OCI-LY7 (cell line): Measurements from ENCODE around the gene PSMA7. TPM values are rescaled to one million over a fixed set of nuclear protein-coding genes. Genes with fewer than 3 reads are reported as not detected.

Experiments
- BruUV-seq: library from RNA; stranded (reverse); fragments of 400-500 nt; replicated peaks from 2 replicates; lab custom pipeline; 2021; lab: Mats Ljungman, UMichigan
- CTCF ChIA-PET: fragments of 300-600 bp; sonication (Branson Sonifier 250); formaldehyde crosslinking; loops from one replicate; lab custom pipeline; 2022; ENCODE audit warnings: antibody characterized with exemption; ENCODE audit not compliant: unreplicated experiment; lab: Charles Lee
- POLR2A ChIA-PET: fragments of 300-600 bp; sonication (Branson Sonifier 250); formaldehyde crosslinking; loops from one replicate; lab custom pipeline; 2022; ENCODE audit warnings: antibody characterized with exemption; lab: Charles Lee
- DNase-seq: peaks from one replicate; pipeline ENCODE4 v3.0.0-alpha.2; 2015; ENCODE audit warnings: low spot score
- H2AFZ ChIP-seq: fragments of 200-600 bp; sonication (generic), shearing (Covaris generic); 2 replicates; pipeline ENCODE4 v1.6.1; 2014; ENCODE audit warnings: mild to moderate bottlenecking, antibody characterized with exemption, low read length, moderate library complexity
- H3K27ac ChIP-seq: fragments of 200-600 bp; sonication (generic); 2 replicates; pipeline ENCODE4 v1.5.1; 2014; ENCODE audit warnings: mixed run types, low read depth, mild to moderate bottlenecking, moderate library complexity, low read length, inconsistent platforms; ENCODE audit not compliant: poor library complexity, severe bottlenecking
- H3K36me3 ChIP-seq: fragments of 200-600 bp; sonication (generic); 2 replicates; pipeline ENCODE4 v1.6.1; 2014; ENCODE audit warnings: mild to moderate bottlenecking, antibody characterized with exemption, low read length, moderate library complexity, mixed read lengths; ENCODE audit not compliant: insufficient read depth
- H3K4me1 ChIP-seq: fragments of 200-600 bp; sonication (generic); 2 replicates; pipeline ENCODE4 v1.5.1; 2014; ENCODE audit warnings: mild to moderate bottlenecking, low read length; ENCODE audit not compliant: insufficient read depth, poor library complexity, severe bottlenecking
- H3K4me2 ChIP-seq: fragments of 200-600 bp; sonication (generic); 2 replicates; pipeline ENCODE4 v1.6.1; 2014; ENCODE audit warnings: mild to moderate bottlenecking, low read length
- H3K4me3 ChIP-seq: fragments of 200-600 bp; sonication (generic); 2 replicates; pipeline ENCODE4 v1.5.1; 2014; ENCODE audit warnings: mild to moderate bottlenecking, low read depth, low read length; ENCODE audit not compliant: poor library complexity, severe bottlenecking
- H3K79me2 ChIP-seq: fragments of 200-600 bp; sonication (generic); 2 replicates; pipeline ENCODE4 v1.6.1; 2016; ENCODE audit warnings: low read depth, mild to moderate bottlenecking, low read length, moderate library complexity, mixed read lengths; ENCODE audit not compliant: insufficient read depth
- H3K9me2 ChIP-seq: fragments of 200-600 bp; sonication (generic); 2 replicates; pipeline ENCODE4 v1.6.1; 2016; ENCODE audit warnings: mild to moderate bottlenecking, low read length, mixed read lengths; ENCODE audit not compliant: insufficient read depth
- H3K9me3 ChIP-seq: fragments of 200-600 bp; sonication (generic); 2 replicates; pipeline ENCODE4 v1.6.1; 2014; ENCODE audit warnings: mild to moderate bottlenecking, mixed run types, low read length, mixed read lengths
- H4K20me1 ChIP-seq: fragments of 200-600 bp; sonication (generic); 2 replicates; pipeline ENCODE4 v1.6.1; 2014; ENCODE audit warnings: mild to moderate bottlenecking, antibody characterized with exemption, low read length, moderate library complexity, mixed read lengths; ENCODE audit not compliant: insufficient read depth
- EZH2phosphoT487 ChIP-seq: fragments of 200-600 bp; sonication (generic); IDR thresholded peaks from 2 replicates; pipeline ENCODE4 v1.6.1; 2018; ENCODE audit warnings: low read depth, borderline replicate concordance, mild to moderate bottlenecking, mixed run types, antibody characterized with exemption, low read length, moderate library complexity, mixed read lengths
- intact Hi-C: fragments of 100-400 bp; cut with micrococcal nuclease; formaldehyde crosslinking; loops from one replicate; pipeline ENCODE4 v1.10.0; 2022; ENCODE audit not compliant: unreplicated experiment
- total RNA-seq, 2 experiments: library from RNA; depleted of rRNA in 1 of 2; stranded (reverse); fragments of >200 nt in 1 of 2; shearing (Covaris generic) in 1 of 2; gene quantifications; 2 replicates each; pipeline ENCODE4 v1.2.3, GENCODE V29; 2014 to 2022
- TF ChIP-seq, protein P1 (sequence below): fragments of 200-600 bp; sonication (generic); conservative IDR thresholded peaks from 2 replicates; pipeline ENCODE4 v1.5.1; 2014; ENCODE audit warnings: mild to moderate bottlenecking, antibody characterized with exemption, low read length, moderate library complexity, mixed read lengths

The PSMA7 gene
- total RNA-seq, 2 experiments from 2014 or later, result 247 to 266 TPM

DNA sequence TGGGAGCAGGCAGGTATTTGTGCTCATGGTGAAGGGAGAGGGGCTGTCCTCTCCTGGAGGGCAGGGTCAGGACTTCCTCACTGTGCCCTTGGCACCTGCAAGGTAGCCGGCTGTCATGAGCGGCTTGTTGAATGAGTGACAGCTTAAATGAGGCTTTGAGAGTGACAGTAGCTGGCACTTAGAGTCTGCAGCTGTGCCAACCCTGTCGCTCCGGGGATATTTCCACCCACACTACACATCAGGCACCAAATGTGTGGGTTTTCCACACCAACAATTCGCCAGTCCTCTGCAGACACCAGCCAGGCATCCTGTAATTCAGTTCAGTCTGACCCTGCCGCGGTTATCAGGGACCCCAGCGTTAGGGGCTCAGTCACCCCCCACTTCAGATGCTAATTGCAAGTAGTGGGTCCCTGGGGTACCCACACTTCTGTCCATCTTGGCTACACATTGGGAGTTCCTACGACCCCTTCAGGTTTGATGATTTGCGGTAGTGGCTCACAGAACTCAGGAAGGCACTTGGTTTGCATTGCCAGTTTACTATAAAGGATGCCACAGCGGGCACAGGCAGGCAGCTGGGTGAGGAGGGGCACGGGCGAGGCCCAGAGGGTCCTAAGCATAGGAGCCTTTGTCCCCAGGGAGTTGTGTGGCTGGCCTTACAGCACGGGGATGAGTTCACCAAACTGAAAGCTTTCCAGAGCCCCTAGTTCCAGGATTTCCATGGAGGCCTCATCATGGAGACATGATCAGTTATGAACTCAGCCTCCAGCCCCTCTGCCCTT lies 48.8 kb upstream of the PSMA7 start:
- intact Hi-C loops, result no loop called here
- TF ChIP-seq EZH2phosphoT487, result no peak
- TF ChIP-seq, protein P1, sequence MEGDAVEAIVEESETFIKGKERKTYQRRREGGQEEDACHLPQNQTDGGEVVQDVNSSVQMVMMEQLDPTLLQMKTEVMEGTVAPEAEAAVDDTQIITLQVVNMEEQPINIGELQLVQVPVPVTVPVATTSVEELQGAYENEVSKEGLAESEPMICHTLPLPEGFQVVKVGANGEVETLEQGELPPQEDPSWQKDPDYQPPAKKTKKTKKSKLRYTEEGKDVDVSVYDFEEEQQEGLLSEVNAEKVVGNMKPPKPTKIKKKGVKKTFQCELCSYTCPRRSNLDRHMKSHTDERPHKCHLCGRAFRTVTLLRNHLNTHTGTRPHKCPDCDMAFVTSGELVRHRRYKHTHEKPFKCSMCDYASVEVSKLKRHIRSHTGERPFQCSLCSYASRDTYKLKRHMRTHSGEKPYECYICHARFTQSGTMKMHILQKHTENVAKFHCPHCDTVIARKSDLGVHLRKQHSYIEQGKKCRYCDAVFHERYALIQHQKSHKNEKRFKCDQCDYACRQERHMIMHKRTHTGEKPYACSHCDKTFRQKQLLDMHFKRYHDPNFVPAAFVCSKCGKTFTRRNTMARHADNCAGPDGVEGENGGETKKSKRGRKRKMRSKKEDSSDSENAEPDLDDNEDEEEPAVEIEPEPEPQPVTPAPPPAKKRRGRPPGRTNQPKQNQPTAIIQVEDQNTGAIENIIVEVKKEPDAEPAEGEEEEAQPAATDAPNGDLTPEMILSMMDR, result no peak
- Histone ChIP-seq H2AFZ (no peak overlapping the region), H4K20me1 (no peaks in the 10 kb centered on the region), H3K4me2 (no peak overlapping the region), H3K9me3 (no peaks in the 10 kb centered on the region), H3K27ac (no peak overlapping the region), H3K4me3 (no peak overlapping the region), H3K4me1 (peaks cover 23% of the 10 kb centered on the region), H3K36me3 (peaks cover 35% of the 10 kb centered on the region), H3K79me2 (peaks cover 22% of the 10 kb centered on the region), H3K9me2 (no peaks in the 10 kb centered on the region)
- POLR2A ChIA-PET, result interaction anchor here (0.6 kb wide), 1 partner anchor 110 kb away, joined by 3 read pairs; no protein-coding TSS in a partner anchor
- no TSS peak for BruUV-seq
- CTCF ChIA-PET, result no interaction called here
- no peak for DNase-seq

- POLR2A ChIA-PET, result no interaction called here
- BruUV-seq, result no TSS peak
- no peak for DNase-seq
- Histone ChIP-seq H3K4me1 (peaks cover 23% of the 10 kb centered on the region), H2AFZ (no peak overlapping the region), H3K4me3 (no peak overlapping the region), H3K79me2 (peaks cover 29% of the 10 kb centered on the region), H4K20me1 (no peaks in the 10 kb centered on the region), H3K9me3 (no peaks in the 10 kb centered on the region), H3K4me2 (no peak overlapping the region), H3K27ac (no peak overlapping the region), H3K36me3 (peaks cover 28% of the 10 kb centered on the region), H3K9me2 (no peaks in the 10 kb centered on the region)
- intact Hi-C loops, result no loop called here
- TF ChIP-seq, protein P1, result no peak
- TF ChIP-seq EZH2phosphoT487, result no peak
- CTCF ChIA-PET, result no interaction called here
These were observed 47.6 kb upstream of the PSMA7 start for GRCh38 chr20:62190639-62191411.
